NCI-H1105 (cell line): ENCODE results near the gene GLA.
A peak's percentile ranks its signal among the peaks of the same experiment; 100 is the strongest.

Experiments
- DNase-seq: peaks from one replicate; lab custom pipeline; 2025; lab: John Stamatoyannopoulos, UW

The GLA gene

GRCh38 chrX:101349193-101349562 is 58.5 kb downstream of the GLA start:
- no peak for DNase-seq

GRCh38 chrX:101348452-101349192 is 59.1 kb downstream of the GLA start, which contains the start of gene TIMM8A:
Gene TIMM8A (minus strand): TSS chrX:101348742. CDS start chrX:101348664, 78 bp downstream.
- DNase-seq, result peak; percentile 49

- DNase-seq, result no peak
Observed at GRCh38 chrX:101347859-101348451, 59.8 kb downstream of the GLA start.
